HepG2 (cell line): ENCODE data around the gene TRIM8. TPM values are rescaled to one million over a fixed set of nuclear protein-coding genes. Genes with fewer than 3 reads are reported as not detected.
A peak's percentile ranks its signal among the peaks of the same experiment; 100 is the strongest.

Experiments used
- ATAC-seq: fragments of 200-7000 bp; cut with Tn5 transposase; 3 replicates; pipeline ENCODE4 v1.9.1; 2020; ENCODE audit warnings: mild to moderate bottlenecking, moderate library complexity
- BruUV-seq: library from RNA; stranded (reverse); fragments of 400-500 nt; replicated peaks from 2 replicates; lab custom pipeline; 2021; lab: Mats Ljungman, UMichigan
- CTCF ChIA-PET: fragments of 300-600 bp; formaldehyde crosslinking; extraction: SDS; loops from one replicate; lab custom pipeline; 2021; ENCODE audit warnings: low total read pairs, inconsistent platforms, low intra/inter-chr PET ratio; lab: Yijun Ruan, JAX
- POLR2A ChIA-PET: fragments of 350-600 bp; sonication (Branson Sonifier 250); formaldehyde crosslinking; loops from one replicate; lab custom pipeline; 2020; ENCODE audit warnings: antibody characterized with exemption, inconsistent platforms; lab: Yijun Ruan, JAX
- DNase-seq: peaks from one replicate; pipeline ENCODE4 v3.0.0-alpha.2; 2015; ENCODE audit warnings: low spot score
- FAIRE-seq: peaks from 3 replicates; lab custom pipeline; 2011; peaks lifted over from hg19 to GRCh38; lab: Jason Lieb, UNC
- H2AFZ ChIP-seq: one replicate; pipeline ENCODE4 v1.6.1; 2011; ENCODE audit warnings: low read length, inconsistent platforms
- H3K27ac ChIP-seq: fragments of 300-600 bp; 3 replicates; pipeline ENCODE4 v1.8.0; 2011; ENCODE audit warnings: mixed run types, mild to moderate bottlenecking, mixed read lengths, low read length, inconsistent platforms; ENCODE audit not compliant: insufficient read depth; ENCODE audit errors: extremely low read length
- H3K27me3 ChIP-seq, 2 experiments: fragments of 200-600 bp in 1 of 2; 2 replicates in 1 of 2; 3 replicates in 1 of 2; pipeline versions ENCODE4 v1.6.0 to v1.8.0; 2011; ENCODE audit warnings: low read length in 2 of 2, mild to moderate bottlenecking in 2 of 2, moderate library complexity in 2 of 2, inconsistent platforms in 1 of 2; ENCODE audit not compliant: insufficient read depth in 2 of 2, control insufficient read depth in 1 of 2
- H3K36me3 ChIP-seq, 2 experiments: fragments of 200-600 bp in 1 of 2; replicated peaks in 1 of 2; 2 replicates in 1 of 2; 3 replicates in 1 of 2; pipeline versions ENCODE4 v1.5.1 to v1.8.0; 2011; ENCODE audit warnings: low read length in 2 of 2, inconsistent platforms in 1 of 2; ENCODE audit not compliant: insufficient read depth in 2 of 2, control insufficient read depth in 1 of 2
- H3K4me1 ChIP-seq: 2 replicates; pipeline ENCODE4 v1.5.1; 2012; ENCODE audit warnings: low read length, inconsistent platforms; ENCODE audit not compliant: insufficient read depth
- H3K4me2 ChIP-seq: 2 replicates; pipeline ENCODE4 v1.6.0; 2011; ENCODE audit warnings: low read depth, low read length, inconsistent platforms
- H3K4me3 ChIP-seq, 3 experiments: fragments of 200-600 bp in 1 of 3; sonication (generic), shearing (Covaris generic) in 1 of 3; replicated peaks in 1 of 3; 2 replicates each; pipeline ENCODE4 v1.5.1; 2011 to 2016; ENCODE audit warnings: low read length in 3 of 3, inconsistent platforms in 2 of 3, low read depth in 2 of 3, mild to moderate bottlenecking in 2 of 3, control low read depth in 1 of 3, mixed read lengths in 1 of 3; ENCODE audit not compliant: insufficient read depth in 1 of 3
- H3K79me2 ChIP-seq: one replicate; pipeline ENCODE4 v1.6.1; 2011; ENCODE audit warnings: low read length, inconsistent platforms; ENCODE audit not compliant: insufficient read depth
- H3K9ac ChIP-seq: 2 replicates; pipeline ENCODE4 v1.6.0; 2011; ENCODE audit warnings: mild to moderate bottlenecking, low read depth, low read length, inconsistent platforms; ENCODE audit not compliant: insufficient read depth
- H3K9me3 ChIP-seq: 2 replicates; pipeline ENCODE4 v1.5.1; 2012; ENCODE audit warnings: mild to moderate bottlenecking, low read length
- H4K20me1 ChIP-seq: 2 replicates; pipeline ENCODE4 v1.6.0; 2011; ENCODE audit warnings: inconsistent platforms, mild to moderate bottlenecking, low read length, moderate library complexity; ENCODE audit not compliant: insufficient read depth
- E2F1 ChIP-seq: sonication (generic); formaldehyde crosslinking; IDR thresholded peaks from 2 replicates; pipeline ENCODE4 v1.5.0; 2020; ENCODE audit warnings: missing genetic modification reagents
- KLF9 ChIP-seq: IDR thresholded peaks from 2 replicates; pipeline ENCODE4 v1.6.1; 2016; ENCODE audit warnings: low read depth
- NKX3-1 ChIP-seq: sonication (generic); formaldehyde crosslinking; IDR thresholded peaks from 2 replicates; pipeline ENCODE4 v1.5.0; 2020; ENCODE audit warnings: missing genetic modification reagents
- NR2F6 ChIP-seq, 2 experiments: IDR thresholded peaks; 2 replicates each; pipeline ENCODE4 v1.6.1; 2016; ENCODE audit warnings: antibody characterized with exemption in 1 of 2, mild to moderate bottlenecking in 1 of 2
- RFX3 ChIP-seq: IDR thresholded peaks from 2 replicates; pipeline ENCODE4 v1.6.1; 2016; ENCODE audit warnings: missing biosample characterization, missing genetic modification reagents
- ZFP36L1 ChIP-seq: sonication (generic); formaldehyde crosslinking; IDR thresholded peaks from 2 replicates; pipeline ENCODE4 v1.8.0; 2022; ENCODE audit warnings: mild to moderate bottlenecking, missing genetic modification reagents, moderate library complexity
- ZNF143 ChIP-seq: sonication (generic); formaldehyde crosslinking; IDR thresholded peaks from 2 replicates; pipeline ENCODE4 v1.4.0; 2020; ENCODE audit warnings: missing genetic modification reagents
- ZNF253 ChIP-seq: sonication (generic); formaldehyde crosslinking; IDR thresholded peaks from 2 replicates; pipeline ENCODE4 v1.8.0; 2022; ENCODE audit warnings: mild to moderate bottlenecking, missing genetic modification reagents, borderline replicate concordance
- ZNF326 ChIP-seq: sonication (generic); formaldehyde crosslinking; IDR thresholded peaks from 2 replicates; pipeline ENCODE4 v1.4.0; 2020; ENCODE audit warnings: missing genetic modification reagents, borderline replicate concordance
- ZNF790 ChIP-seq: sonication (generic); formaldehyde crosslinking; IDR thresholded peaks from 2 replicates; pipeline ENCODE4 v1.8.0; 2022; ENCODE audit warnings: missing genetic modification reagents, mild to moderate bottlenecking, borderline replicate concordance
- ZSCAN21 ChIP-seq: sonication (generic); formaldehyde crosslinking; IDR thresholded peaks from 2 replicates; pipeline ENCODE4 v1.8.0; 2022; ENCODE audit warnings: mild to moderate bottlenecking, missing genetic modification reagents, moderate library complexity, borderline replicate concordance
- WGBS: methylation state at CpG from one replicate; pipeline ENCODE4 v1.1.6; 2017; ENCODE audit warnings: low lambda C conversion rate; 5-methylcytosine and 5-hydroxymethylcytosine counted together
- in situ Hi-C: cut with HindIII; loops from 2 replicates; pipeline ENCODE4 v1.10.0; 2017; ENCODE audit warnings: low pct_unique_long_range_greater_than_20kb; ENCODE audit not compliant: extremely low pct_ligation_motif_present
- intact Hi-C: fragments of 100-400 bp; cut with micrococcal nuclease; formaldehyde crosslinking; loops from one replicate; pipeline ENCODE4 v1.10.0; 2022; ENCODE audit not compliant: unreplicated experiment
- polyA plus RNA-seq, 8 experiments: library from polyadenylated mRNA; depleted of rRNA in 3 of 8; stranded (reverse) in 7 of 8; unstranded in 1 of 8; fragments of >200 nt; fragmentation: Illumina TruSeq in 4 of 8; extraction: Trizol in 4 of 8; gene quantifications; 2 replicates each; pipeline versions ENCODE4 v1.2.1 to v1.2.3, GENCODE V29; 2011 to 2016; ENCODE audit warnings: low read depth in 4 of 8, missing spikeins in 1 of 8, mixed read lengths in 1 of 8; ENCODE audit not compliant: insufficient read depth in 1 of 8
- total RNA-seq, 5 experiments: library from RNA; depleted of rRNA; stranded (reverse); fragments of >200 nt; fragmentation: Illumina TruSeq; extraction: Trizol; gene quantifications; 2 replicates each; pipeline ENCODE4 v1.2.3, GENCODE V29; 2016; ENCODE audit warnings: low read depth in 1 of 5
- TF ChIP-seq, protein P1 (sequence below): IDR thresholded peaks from 2 replicates; pipeline ENCODE4 v1.6.1; 2016
- TF ChIP-seq, protein P2 (sequence below): sonication (generic); formaldehyde crosslinking; IDR thresholded peaks from 2 replicates; pipeline ENCODE4 v1.5.0; 2020; ENCODE audit warnings: mild to moderate bottlenecking, missing genetic modification reagents, moderate library complexity
- TF ChIP-seq, protein P3 (sequence below): sonication (generic); formaldehyde crosslinking; IDR thresholded peaks from 2 replicates; pipeline ENCODE4 v1.4.0; 2020; ENCODE audit warnings: low read depth, missing genetic modification reagents

Gene TRIM8
- total and polyA plus RNA-seq, 2 of the 13 experiments (the other 11 are each of a cell fraction or from before 2014, with no cell fraction given): 38.9 to 66.5 TPM

- TF ChIP-seq E2F1 (CRISPR knock-in tag): no peak
- no peak for TF ChIP-seq ZNF326 (CRISPR knock-in tag)
- TF ChIP-seq ZFP36L1 (CRISPR knock-in tag): no peak
- TF ChIP-seq RFX3: peak; percentile 60
- no peak for TF ChIP-seq NR2F6 (IDR thresholded peaks at IDR 0.05)
- no peak for TF ChIP-seq NR2F6 (CRISPR knock-in tag; IDR thresholded peaks at IDR 0.05)
- TF ChIP-seq, protein P1, sequence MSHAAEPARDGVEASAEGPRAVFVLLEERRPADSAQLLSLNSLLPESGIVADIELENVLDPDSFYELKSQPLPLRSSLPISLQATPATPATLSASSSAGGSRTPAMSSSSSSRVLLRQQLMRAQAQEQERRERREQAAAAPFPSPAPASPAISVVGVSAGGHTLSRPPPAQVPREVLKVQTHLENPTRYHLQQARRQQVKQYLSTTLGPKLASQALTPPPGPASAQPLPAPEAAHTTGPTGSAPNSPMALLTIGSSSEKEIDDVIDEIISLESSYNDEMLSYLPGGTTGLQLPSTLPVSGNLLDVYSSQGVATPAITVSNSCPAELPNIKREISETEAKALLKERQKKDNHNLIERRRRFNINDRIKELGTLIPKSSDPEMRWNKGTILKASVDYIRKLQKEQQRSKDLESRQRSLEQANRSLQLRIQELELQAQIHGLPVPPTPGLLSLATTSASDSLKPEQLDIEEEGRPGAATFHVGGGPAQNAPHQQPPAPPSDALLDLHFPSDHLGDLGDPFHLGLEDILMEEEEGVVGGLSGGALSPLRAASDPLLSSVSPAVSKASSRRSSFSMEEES (CRISPR knock-in tag): no peak
- no peak for TF ChIP-seq ZSCAN21 (CRISPR knock-in tag)
- TF ChIP-seq ZNF143 (CRISPR knock-in tag): no peak
These were observed 29.7 kb downstream of the TRIM8 start (continued) for GRCh38 chr10:102673819-102674511.

DNA sequence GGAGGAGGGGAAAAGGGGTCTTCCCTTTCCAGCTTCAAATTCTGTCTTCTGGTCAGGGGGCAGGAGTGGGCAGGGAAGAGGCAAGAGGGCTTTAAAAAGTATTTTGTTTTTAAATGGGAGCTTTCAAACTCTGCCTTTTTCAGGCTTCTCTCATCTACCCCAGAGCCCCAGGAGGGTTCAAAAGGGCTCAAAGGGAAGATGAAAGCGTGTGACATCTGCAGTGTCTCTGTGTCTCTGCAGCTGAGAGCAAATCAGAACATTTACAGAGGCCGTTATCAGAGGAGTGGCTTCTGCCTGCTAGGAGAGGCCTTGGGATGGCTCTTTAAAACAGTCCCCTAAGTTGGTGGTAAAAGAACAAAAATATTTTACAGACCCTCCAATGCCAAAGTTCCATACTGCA lies 30.3 kb downstream of the TRIM8 start:
- H3K27me3 ChIP-seq: no peaks in the 10 kb centered on the region
- H3K4me3 ChIP-seq: peak overlapping the region; percentile 47 to 69 (median 48); a peak in 5 of 6 replicates
- WGBS: 0% methylated on average over 2 of the region's 2 CpGs
- H3K4me1 ChIP-seq: peaks cover 99% of the 10 kb centered on the region
- FAIRE-seq: no peak
- no peak overlapping the region for H2AFZ ChIP-seq
- H3K36me3 ChIP-seq: no peaks in the 10 kb centered on the region
- H3K9me3 ChIP-seq: no peaks in the 10 kb centered on the region
- H3K27ac ChIP-seq: no peak overlapping the region
- ATAC-seq: peak; percentile 13
- peak; percentile 53 for DNase-seq
- intact Hi-C loops: no loop called here
- no peak overlapping the region for H3K9ac ChIP-seq
- BruUV-seq: no TSS peak
- no peaks in the 10 kb centered on the region for H4K20me1 ChIP-seq
- in situ Hi-C loops: no loop called here
- ChIA-PET CTCF (no interaction called here), POLR2A (interaction anchor here (0.7 to 2.5 kb wide), 8 partner anchors 11 to 47 kb away, joined by 3 to 12 read pairs (median 8); no protein-coding TSS in a partner anchor)
- H3K4me2 ChIP-seq: peak overlapping the region; percentile 82
- no peaks in the 10 kb centered on the region for H3K79me2 ChIP-seq
- TF ChIP-seq NKX3-1 (CRISPR knock-in tag) (no peak), KLF9 (CRISPR knock-in tag) (no peak), ZNF253 (CRISPR knock-in tag) (no peak), ZNF790 (no peak)
- TF ChIP-seq, protein P2, sequence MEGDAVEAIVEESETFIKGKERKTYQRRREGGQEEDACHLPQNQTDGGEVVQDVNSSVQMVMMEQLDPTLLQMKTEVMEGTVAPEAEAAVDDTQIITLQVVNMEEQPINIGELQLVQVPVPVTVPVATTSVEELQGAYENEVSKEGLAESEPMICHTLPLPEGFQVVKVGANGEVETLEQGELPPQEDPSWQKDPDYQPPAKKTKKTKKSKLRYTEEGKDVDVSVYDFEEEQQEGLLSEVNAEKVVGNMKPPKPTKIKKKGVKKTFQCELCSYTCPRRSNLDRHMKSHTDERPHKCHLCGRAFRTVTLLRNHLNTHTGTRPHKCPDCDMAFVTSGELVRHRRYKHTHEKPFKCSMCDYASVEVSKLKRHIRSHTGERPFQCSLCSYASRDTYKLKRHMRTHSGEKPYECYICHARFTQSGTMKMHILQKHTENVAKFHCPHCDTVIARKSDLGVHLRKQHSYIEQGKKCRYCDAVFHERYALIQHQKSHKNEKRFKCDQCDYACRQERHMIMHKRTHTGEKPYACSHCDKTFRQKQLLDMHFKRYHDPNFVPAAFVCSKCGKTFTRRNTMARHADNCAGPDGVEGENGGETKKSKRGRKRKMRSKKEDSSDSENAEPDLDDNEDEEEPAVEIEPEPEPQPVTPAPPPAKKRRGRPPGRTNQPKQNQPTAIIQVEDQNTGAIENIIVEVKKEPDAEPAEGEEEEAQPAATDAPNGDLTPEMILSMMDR (CRISPR knock-in tag): 0 out of 2 replicates have a peak, but pooled peaks have one; percentile 3
- TF ChIP-seq, protein P3, sequence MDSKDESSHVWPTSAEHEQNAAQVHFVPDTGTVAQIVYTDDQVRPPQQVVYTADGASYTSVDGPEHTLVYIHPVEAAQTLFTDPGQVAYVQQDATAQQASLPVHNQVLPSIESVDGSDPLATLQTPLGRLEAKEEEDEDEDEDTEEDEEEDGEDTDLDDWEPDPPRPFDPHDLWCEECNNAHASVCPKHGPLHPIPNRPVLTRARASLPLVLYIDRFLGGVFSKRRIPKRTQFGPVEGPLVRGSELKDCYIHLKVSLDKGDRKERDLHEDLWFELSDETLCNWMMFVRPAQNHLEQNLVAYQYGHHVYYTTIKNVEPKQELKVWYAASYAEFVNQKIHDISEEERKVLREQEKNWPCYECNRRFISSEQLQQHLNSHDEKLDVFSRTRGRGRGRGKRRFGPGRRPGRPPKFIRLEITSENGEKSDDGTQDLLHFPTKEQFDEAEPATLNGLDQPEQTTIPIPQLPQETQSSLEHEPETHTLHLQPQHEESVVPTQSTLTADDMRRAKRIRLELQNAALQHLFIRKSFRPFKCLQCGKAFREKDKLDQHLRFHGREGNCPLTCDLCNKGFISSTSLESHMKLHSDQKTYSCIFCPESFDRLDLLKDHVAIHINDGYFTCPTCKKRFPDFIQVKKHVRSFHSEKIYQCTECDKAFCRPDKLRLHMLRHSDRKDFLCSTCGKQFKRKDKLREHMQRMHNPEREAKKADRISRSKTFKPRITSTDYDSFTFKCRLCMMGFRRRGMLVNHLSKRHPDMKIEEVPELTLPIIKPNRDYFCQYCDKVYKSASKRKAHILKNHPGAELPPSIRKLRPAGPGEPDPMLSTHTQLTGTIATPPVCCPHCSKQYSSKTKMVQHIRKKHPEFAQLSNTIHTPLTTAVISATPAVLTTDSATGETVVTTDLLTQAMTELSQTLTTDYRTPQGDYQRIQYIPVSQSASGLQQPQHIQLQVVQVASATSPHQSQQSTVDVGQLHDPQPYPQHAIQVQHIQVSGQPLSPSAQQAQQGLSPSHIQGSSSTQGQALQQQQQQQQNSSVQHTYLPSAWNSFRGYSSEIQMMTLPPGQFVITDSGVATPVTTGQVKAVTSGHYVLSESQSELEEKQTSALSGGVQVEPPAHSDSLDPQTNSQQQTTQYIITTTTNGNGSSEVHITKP (CRISPR knock-in tag): no peak
